ENCODE data around the gene TMEM175. TPM values are rescaled to one million over a fixed set of nuclear protein-coding genes. Genes with fewer than 3 reads are reported as not detected.
"Not testable (repeated sequence)": the region's sequence is repeated elsewhere in the genome, so short reads cannot be mapped to it uniquely, and the experiment has no call there.

The TMEM175 gene
- total and polyA plus RNA-seq, 2 of the 4 experiments (the other 2 are of a cell fraction): 7.7 to 41.9 TPM

DNA sequence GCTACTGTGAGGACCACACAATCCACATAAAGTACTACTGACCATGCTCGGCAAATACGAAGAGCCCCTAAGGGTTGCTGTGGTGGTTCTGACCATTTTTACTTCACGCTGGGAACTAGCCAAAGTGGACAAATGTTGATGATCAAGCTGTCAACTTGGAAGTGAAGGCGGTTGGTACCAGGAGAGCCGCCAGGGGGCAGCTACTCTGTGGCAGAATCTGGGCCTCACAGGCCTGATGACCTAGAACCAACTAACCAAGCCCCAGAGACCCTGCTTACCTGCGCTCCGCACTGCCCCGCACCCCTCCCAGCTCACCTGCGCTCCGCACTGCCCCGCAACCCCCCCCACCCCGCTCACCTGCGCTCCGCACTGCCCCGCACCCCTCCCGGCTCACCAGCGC is 5.7 kb upstream of the TMEM175 start:
- Histone ChIP-seq H3K79me1 (ENCODE audit: low read depth in 1 of 2, low read length in 2 of 2) (peaks cover 11 to 76% of the 10 kb centered on the region in 2 experiments; a peak in 2 of 4 replicates), H2AK9ac (replicated peaks; ENCODE audit: low read depth, low read length, poor library complexity) (no peak overlapping the region), H4K20me1 (ENCODE audit: insufficient read depth, low read length) (peaks cover 88% of the 10 kb centered on the region), H2BK20ac (ENCODE audit: low read depth, low read length) (no peak overlapping the region), H3K9me1 (ENCODE audit: insufficient read depth, low read length) (peaks cover 25% of the 10 kb centered on the region), H4K5ac (ENCODE audit: low read depth, low read length) (no peak overlapping the region), H2BK5ac (ENCODE audit: low read depth, low read length, poor library complexity, severe bottlenecking) (no peak overlapping the region), H3K27me3 (ENCODE audit: control insufficient read depth, insufficient read depth, low read length) (no peaks in the 10 kb centered on the region), H4K8ac (ENCODE audit: low read depth in 2 of 2, low read length in 2 of 2) (no peak overlapping the region), H2AFZ (replicated peaks; ENCODE audit: low read length, poor library complexity) (no peak overlapping the region), H4K91ac (ENCODE audit: insufficient read depth, low read depth, low read length) (no peak overlapping the region), H3K36me3 (ENCODE audit: control insufficient read depth, insufficient read depth, low read length) (peaks cover 7% of the 10 kb centered on the region; the same call in 1 of the 2 replicates), H3K4ac (ENCODE audit: low read depth, low read length) (no peak overlapping the region), H3K9ac (ENCODE audit: low read depth, low read length) (no peak overlapping the region), H3K27ac (ENCODE audit: insufficient read depth, low read length) (no peak overlapping the region), H3K4me3 (ENCODE audit: insufficient read depth, low read depth, low read length) (no peak overlapping the region), H3K14ac (replicated peaks; ENCODE audit: low read depth, low read length) (no peak overlapping the region), H3K18ac (ENCODE audit: low read depth, low read length) (no peak overlapping the region), H2AK5ac (ENCODE audit: low read depth, low read length) (no peak overlapping the region), H3K23ac (ENCODE audit: low read depth, low read length) (no peak overlapping the region), H2BK15ac (ENCODE audit: low read depth, low read length) (no peak overlapping the region), H3K9me3 (ENCODE audit: control insufficient read depth, insufficient read depth, low read length) (no peaks in the 10 kb centered on the region), H3K56ac (ENCODE audit: extremely low read depth, insufficient read depth, low read length) (no peak overlapping the region), H2BK120ac (ENCODE audit: low read depth, low read length) (no peak overlapping the region), H3K4me1 (ENCODE audit: control insufficient read depth, insufficient read depth, low read length) (peaks cover 20% of the 10 kb centered on the region), H3K4me2 (ENCODE audit: low read depth, low read length) (no peak overlapping the region)
- in situ Hi-C loops (cut with MboI; ENCODE audit: low sequenced_read_pairs) (no loop called here), intact Hi-C loops (cut with micrococcal nuclease) (no loop called here), dilution Hi-C loops (cut with HindIII; ENCODE audit: low sequenced_read_pairs, unreplicated experiment) (no loop called here)
- DNase-seq: no peak
- CTCF ChIA-PET: no interaction called here
- POLR2A ChIA-PET (ENCODE audit: unreplicated experiment): no interaction called here
- peak; percentile 33 for TF ChIP-seq CTCF (conservative IDR thresholded peaks at IDR 0.05; ENCODE audit: low read depth, low read length)
- no peak for TF ChIP-seq BHLHE40 (IDR thresholded peaks at IDR 0.05; ENCODE audit: low read depth, low read length)
- BruUV-seq (replicated peaks): no TSS peak
- no CpG with 5 or more reads among the region's 17 CpGs for WGBS, 2 experiments (ENCODE audit: extremely low coverage in 2 of 2, insufficient read length in 1 of 2)
- ATAC-seq (ENCODE audit: low read depth): no peak

DNA sequence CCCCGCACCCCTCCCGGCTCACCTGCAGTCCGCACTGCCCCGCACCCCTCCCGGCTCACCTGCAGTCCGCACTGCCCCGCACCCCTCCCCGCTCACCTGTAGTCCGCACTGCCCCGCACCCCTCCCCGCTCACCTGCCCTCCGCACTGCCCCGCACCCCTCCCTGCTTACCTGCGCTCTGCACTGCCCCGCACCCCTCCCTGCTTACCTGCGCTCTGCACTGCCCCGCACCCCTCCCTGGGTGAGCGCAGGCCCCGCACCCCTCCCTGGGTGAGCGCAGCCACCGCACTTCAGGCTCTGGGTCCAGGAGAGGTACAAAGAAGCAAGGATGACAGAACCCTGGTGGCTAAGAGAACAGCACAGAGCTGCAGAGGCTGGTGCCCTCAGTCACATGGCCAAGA is 4.7 kb upstream of the TMEM175 start:
- H3K4me3 ChIP-seq (ENCODE audit: insufficient read depth, low read depth, low read length); H3K27ac ChIP-seq (ENCODE audit: insufficient read depth, low read length); H2AFZ ChIP-seq (replicated peaks; ENCODE audit: low read length, poor library complexity); H3K27me3 ChIP-seq (ENCODE audit: control insufficient read depth, insufficient read depth, low read length); H3K4ac ChIP-seq (ENCODE audit: low read depth, low read length); H3K23ac ChIP-seq (ENCODE audit: low read depth, low read length); H4K5ac ChIP-seq (ENCODE audit: low read depth, low read length); H2BK15ac ChIP-seq (ENCODE audit: low read depth, low read length); H3K56ac ChIP-seq (ENCODE audit: extremely low read depth, insufficient read depth, low read length); H2BK20ac ChIP-seq (ENCODE audit: low read depth, low read length); intact Hi-C loops (cut with micrococcal nuclease); BruUV-seq (replicated peaks); in situ Hi-C loops (cut with MboI; ENCODE audit: low sequenced_read_pairs); H4K91ac ChIP-seq (ENCODE audit: insufficient read depth, low read depth, low read length); H2AK9ac ChIP-seq (replicated peaks; ENCODE audit: low read depth, low read length, poor library complexity); H3K36me3 ChIP-seq (ENCODE audit: control insufficient read depth, insufficient read depth, low read length); H3K14ac ChIP-seq (replicated peaks; ENCODE audit: low read depth, low read length); H3K18ac ChIP-seq (ENCODE audit: low read depth, low read length); H3K4me2 ChIP-seq (ENCODE audit: low read depth, low read length); H2AK5ac ChIP-seq (ENCODE audit: low read depth, low read length); H4K8ac ChIP-seq (ENCODE audit: low read depth in 2 of 2, low read length in 2 of 2); DNase-seq; H3K9ac ChIP-seq (ENCODE audit: low read depth, low read length); H2BK5ac ChIP-seq (ENCODE audit: low read depth, low read length, poor library complexity, severe bottlenecking); dilution Hi-C loops (cut with HindIII; ENCODE audit: low sequenced_read_pairs, unreplicated experiment); ATAC-seq (ENCODE audit: low read depth); H3K9me3 ChIP-seq (ENCODE audit: control insufficient read depth, insufficient read depth, low read length); CTCF ChIA-PET; POLR2A ChIA-PET (ENCODE audit: unreplicated experiment); H2BK120ac ChIP-seq (ENCODE audit: low read depth, low read length): not testable (repeated sequence)
- 94% methylated on average over 7 of the region's 21 CpGs; no CpG with 5 or more reads in 1 of the 2 experiments for WGBS, 2 experiments (ENCODE audit: extremely low coverage in 2 of 2, insufficient read length in 1 of 2)
- H3K4me1 ChIP-seq (ENCODE audit: control insufficient read depth, insufficient read depth, low read length): peaks cover 20% of the 10 kb centered on the region
- H3K79me1 ChIP-seq (ENCODE audit: low read depth in 1 of 2, low read length in 2 of 2): peaks cover 9 to 73% of the 10 kb centered on the region in 2 experiments; a peak in 3 of 4 replicates
- H4K20me1 ChIP-seq (ENCODE audit: insufficient read depth, low read length): peaks cover 84% of the 10 kb centered on the region
- H3K9me1 ChIP-seq (ENCODE audit: insufficient read depth, low read length): peaks cover 25% of the 10 kb centered on the region
